Putamen (tissue), 1 donor: ENCODE measurements around the gene HSPA1L.
"Not testable (repeated sequence)": the region's sequence is repeated elsewhere in the genome, so short reads cannot be mapped to it uniquely, and the experiment has no call there.

Source experiments
- DNase-seq: peaks from one replicate; pipeline ENCODE4 v3.0.0-alpha.2; 2016; ENCODE audit warnings: low spot score

HSPA1L gene

DNA sequence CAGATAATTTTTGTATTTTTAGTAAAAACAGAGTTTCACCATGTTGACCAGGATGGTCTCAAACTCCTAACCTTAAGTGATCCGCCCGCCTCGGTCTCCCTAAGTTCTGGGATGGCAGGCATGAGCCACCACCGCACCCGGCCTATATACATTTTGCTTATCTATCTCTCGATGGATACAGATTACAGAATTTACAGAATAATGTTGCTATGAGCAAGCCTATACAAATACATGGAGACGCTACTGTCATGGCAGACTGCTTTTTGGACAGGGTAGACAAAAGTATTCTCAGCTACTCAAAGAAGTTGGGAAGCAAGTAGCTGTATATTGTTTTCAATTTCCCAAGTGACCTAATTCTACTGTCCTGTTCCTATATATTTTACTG lies 1.6 kb downstream of the HSPA1L start:
- no peak for DNase-seq

DNA sequence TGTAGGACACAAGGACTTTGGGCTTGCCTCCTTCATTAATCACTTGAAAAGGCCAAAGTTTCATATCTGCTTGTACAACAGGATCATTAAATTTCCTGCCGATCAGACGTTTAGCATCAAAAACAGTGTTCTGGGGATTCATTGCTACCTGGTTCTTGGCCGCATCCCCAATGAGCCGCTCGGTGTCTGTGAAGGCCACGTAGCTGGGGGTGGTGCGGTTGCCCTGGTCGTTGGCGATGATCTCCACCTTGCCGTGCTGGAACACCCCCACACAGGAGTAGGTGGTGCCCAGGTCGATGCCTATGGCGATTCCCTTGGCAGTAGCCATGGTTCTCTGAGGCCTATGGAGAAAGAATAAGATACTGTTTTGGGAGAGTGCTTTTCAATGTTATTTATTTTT lies 3.4 kb downstream of the HSPA1L start:
- no peak for DNase-seq

- DNase-seq: not testable (repeated sequence)
These were observed 6.5 kb downstream of the HSPA1L start for GRCh38 chr6:31808599-31808998.

DNA sequence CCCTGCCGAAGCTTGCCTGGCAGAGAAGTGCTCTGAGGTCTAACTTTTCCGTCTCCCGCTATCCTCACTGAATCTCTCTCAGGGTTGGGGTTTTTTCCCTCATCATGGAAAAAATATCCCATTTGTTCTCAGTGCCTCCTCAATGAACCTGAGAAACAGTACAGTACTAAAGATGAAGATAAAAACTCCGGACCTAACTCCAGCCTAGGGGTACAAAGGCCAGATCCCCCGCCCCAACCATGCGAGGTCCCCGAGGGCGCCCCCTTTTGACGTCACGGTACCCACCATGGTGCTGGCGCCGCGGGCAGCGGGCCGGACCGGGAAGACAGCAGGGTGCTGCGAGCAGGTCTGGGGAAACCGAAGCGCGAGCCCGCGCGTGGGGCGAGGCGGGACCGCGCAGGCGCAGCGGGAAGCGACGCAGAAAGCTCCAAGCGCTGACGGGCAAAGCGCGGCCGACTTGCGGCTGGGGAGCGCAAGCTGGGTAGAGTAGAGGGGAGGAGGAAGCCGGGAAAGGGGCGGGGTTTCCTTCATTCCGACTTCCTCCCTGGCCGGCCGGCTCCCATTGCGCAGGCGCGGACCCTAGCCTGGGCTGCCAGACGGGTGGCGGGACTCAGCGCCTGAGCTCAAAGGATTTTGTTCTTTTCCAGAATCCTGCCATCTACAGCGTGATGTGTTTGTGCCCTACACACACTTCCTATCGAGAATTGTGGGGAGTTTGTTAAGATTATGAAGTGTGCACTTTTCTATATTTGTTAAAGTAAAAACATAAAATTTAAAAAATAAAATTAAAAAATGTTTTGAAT lies 8.4 kb downstream of the HSPA1L start, which contains the start of gene LSM2:
LSM2 (minus strand) TSS at position 497 of the 803 bp plus-strand sequence; CDS start at position 288, 209 bp downstream.
- peak; percentile 98 for DNase-seq

DNA sequence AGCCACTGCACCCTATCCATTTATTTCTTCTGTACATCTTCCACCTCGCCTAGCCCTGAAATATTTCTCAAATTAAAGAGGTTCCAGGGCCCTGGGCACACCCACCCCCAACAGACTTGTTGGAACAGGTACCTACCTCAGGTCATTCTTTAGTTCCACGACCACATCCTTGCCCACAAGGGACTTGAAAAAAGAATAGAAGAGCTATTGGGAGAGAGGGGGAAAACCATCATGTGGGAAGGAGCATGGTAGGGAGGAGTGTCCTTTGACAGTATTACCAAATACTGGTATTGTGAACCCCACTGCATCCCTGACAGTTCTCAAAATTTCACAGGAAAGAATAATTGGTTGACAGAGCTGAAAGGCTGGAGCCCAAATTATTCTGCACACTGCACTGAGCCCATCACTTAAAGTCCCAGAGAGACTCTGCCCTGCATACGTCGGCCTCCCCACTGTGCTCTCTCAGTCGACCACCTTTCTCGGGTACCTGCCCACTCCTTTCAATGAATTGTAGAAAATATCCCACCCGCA lies 9.1 kb downstream of the HSPA1L start:
- DNase-seq: no peak

GRCh38 chr6:31801031-31801927 lies 13.8 kb downstream of the HSPA1L start:
- DNase-seq: not testable (repeated sequence)

GRCh38 chr6:31799781-31800180 lies 15.3 kb downstream of the HSPA1L start:
- DNase-seq: no peak

DNA sequence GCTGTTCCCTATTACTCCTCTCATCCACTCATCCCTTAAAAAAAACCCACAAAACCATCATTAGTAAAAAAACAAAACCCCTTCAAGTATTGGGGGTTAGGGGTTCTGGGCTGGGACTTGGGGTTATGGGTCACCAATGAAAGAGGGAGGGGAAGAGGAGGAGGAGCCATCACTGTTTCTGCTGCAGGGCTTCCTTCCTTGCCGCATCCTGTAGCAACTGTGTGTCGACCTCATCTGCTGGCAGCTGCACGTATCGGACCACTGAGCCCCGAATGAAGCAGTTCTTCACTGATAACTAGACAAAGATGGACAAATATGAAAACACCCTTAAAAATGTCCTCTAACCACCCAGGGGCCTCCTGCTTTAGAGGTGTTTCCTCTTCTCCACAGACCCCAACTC lies 17.5 kb downstream of the HSPA1L start:
- DNase-seq: no peak

GRCh38 chr6:31796993-31797385 lies 18.1 kb downstream of the HSPA1L start:
- no peak for DNase-seq

GRCh38 chr6:31795616-31796298 lies 19.3 kb downstream of the HSPA1L start, which contains the start of gene VARS1:
Gene VARS1, minus strand, starts transcription at chr6:31795752. Its CDS starts 535 bp downstream, at chr6:31795217.
- peak; percentile 87 for DNase-seq

DNA sequence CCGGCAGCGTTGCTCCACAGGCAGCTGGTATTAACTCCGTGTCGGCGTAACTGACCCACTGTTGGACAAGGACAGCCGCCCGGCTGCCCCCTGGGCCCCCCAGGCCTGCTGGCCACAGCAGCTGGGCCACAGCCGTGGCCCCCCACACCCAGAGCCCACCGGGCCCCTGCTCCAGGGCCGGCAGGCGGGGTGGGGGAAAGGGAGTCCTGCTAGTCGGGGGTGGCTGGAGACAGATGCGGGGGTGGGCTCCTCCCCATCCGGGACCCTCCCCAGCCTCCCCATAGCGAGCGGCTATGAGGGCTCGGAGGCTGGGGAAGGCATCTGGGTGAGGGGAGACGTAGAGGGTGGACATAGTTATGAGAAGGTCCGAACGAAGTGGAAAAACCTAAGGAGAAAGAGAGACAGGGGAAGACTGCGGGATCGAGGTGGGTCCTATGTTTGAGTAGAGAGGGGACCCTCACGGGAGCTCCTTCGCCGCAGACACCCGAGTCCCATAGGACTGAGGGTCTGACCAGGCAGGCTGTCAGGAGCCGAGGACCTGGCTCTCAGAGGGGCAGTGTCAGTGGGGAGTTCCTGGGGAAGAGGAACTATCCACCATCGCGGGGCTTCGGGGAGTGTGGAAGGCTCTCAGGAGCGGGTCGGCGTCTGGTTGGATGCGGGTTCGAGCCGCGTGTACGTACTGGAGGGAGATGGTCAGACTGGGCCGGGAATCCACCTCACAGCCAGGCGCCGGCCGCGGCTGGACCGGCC lies 20.0 kb downstream of the HSPA1L start:
- DNase-seq: no peak

DNA sequence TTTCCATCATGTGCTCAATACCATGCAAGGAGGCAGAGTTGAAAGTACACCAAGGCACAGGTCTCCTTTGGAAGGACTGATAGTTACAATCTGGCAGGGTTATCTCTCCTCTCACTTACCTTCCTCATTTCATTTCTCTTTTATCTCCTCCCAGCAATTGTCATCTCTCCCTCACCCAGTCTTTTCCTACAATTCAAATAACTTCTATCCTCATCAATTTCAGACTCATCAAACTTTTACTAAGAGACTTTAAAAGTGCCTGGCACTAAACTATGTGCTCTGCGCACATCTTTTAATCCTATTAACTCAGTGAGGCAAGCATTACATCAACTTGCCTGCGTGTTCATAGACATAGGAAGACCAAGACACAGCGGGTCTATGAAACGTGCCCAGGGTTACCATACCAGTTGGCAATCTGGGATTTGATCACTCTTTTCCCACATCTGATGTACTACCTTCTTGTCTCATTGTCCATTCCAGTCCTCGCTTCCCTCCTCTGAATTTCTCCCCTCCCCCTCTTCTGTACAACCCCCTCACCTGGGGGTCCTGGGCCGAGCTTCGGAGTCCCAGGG lies 20.7 kb downstream of the HSPA1L start:
- DNase-seq: no peak

DNA sequence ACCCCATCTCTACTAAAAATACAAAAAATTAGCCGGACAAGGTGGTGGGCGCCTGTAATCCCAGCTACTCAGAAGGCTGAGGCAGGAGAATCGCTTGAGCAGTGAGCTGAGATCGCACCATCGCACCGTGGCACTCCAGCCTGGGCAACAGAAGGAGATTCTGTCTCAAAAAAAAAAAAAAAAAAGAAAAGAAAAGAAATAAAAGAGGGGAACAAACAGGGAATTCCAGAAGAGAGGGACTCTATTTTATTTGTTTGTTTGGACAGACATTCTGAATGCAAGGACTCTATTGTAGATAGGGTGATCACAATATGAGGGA lies 21.2 kb downstream of the HSPA1L start:
- DNase-seq: not testable (repeated sequence)

DNA sequence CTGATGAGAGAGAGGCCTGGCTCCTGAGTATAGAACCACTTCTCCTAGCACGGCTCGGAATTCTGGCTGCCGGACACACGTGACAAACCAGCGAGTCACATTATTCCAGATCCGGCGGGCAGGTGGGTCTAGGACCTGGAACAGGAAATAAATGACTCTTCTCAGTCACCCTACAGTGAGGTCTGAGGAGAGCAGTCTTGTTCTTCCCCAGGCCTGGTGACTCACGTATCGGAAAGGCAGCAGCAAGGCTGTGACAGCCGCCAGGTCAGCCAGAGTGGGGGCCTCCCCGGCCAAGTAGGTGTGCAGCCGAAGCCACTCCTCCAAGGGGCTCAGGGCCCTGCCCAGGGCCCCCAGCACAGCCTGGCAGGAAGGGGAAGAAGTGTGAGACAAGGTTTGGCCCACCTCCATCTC lies 22.3 kb downstream of the HSPA1L start:
- no peak for DNase-seq

DNA sequence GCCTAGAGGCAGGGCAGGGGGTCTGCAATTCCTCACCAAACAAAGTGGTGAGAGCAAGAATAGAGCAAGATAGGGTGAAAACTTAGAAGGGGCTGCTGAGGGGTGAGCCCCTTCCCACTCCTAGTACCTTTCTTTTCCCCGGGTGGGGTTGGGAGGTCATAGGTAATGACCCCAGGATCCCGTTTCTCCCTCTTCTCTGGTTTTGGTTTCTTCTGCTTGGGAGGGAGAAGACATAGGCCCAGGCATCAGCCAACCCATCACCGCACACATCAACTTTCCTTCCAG lies 23.1 kb downstream of the HSPA1L start:
- no peak for DNase-seq

GRCh38 chr6:31791324-31792089 lies 23.6 kb downstream of the HSPA1L start:
- DNase-seq: no peak

- DNase-seq: no peak
These were observed 29.6 kb downstream of the HSPA1L start for GRCh38 chr6:31785475-31785874.

DNA sequence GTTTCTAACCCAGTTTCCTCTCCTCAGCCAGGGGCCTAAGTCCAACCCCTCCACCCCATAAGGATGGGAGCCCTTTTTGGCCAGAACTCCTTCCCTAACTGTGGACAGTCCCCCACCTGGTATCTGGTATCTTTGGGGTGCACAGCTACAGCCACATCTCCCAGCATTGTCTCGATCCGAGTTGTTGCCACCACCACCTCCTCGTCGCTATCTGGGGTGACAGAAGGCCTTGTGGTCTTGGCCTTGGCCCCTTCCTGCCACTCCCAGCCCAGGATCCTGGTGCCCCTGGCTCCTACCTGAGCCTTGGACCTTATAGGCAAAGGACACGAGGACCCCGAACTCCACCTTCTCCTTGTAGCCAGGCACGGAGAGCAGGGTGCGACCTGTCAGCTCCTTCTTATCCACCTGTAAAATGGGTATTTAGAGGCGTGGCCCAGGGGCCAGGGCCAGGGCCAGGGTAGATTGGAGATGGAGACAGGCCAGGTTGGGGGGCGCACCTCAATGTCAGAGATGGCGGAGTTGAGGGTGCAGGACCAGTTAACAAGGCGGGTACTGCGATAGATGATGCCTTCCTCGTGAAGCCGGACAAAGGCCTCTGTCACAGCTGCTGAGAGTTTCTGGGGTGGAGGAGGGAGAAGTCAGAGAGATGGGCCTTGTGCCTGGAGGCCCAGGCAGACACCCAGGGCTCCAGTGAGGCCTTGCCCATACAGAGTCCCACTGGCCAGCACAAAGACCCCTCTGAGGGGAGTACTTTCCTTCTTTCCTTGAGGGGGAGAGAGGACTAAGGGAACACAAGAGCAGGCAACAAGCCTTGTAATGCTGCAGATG lies 30.8 kb downstream of the HSPA1L start:
- no peak for DNase-seq

DNA sequence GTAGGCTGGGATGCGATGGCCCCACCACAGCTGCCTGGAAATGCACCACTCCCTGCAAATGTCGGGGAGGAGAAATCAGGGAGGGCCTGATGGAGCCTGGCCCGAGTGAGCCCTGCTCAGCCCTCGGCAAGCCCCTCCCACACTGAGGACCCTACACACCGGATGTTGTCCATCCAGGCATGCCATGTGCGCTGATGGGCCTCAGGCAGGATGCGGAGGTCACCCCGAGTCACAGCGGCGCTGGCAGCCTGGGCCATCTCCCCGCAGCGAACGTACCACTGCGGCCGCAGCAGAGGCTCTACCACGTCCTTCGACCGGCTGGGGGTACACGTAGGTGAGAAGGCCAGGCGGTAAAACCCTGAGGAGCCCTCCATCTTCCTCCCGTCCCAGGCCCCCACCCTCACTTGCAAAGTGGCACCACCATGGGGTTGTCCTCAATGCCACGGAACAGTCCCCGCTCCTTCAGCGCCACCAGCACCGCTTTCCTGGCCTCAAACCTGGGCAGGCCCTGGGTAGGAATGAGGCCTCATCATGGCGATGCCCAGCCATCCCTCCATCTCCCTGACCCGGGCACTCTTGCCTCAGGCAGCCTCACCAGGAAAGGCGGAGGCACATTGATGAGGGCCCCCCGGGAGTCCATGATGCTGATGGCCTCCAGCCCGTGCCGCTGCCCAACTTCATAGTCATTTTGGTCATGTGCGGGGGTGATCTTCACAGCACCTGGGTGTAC lies 32.8 kb downstream of the HSPA1L start:
- DNase-seq: no peak
